Esophagus muscularis mucosa (tissue), 3 donors: ENCODE results near the gene GPX6.
"Not testable (repeated sequence)": the region's sequence is repeated elsewhere in the genome, so short reads cannot be mapped to it uniquely, and the experiment has no call there.

Experiments
- EP300 ChIP-seq: sonication (generic); formaldehyde crosslinking; IDR thresholded peaks from one replicate; pipeline ENCODE4 v1.6.1; 2017; ENCODE audit warnings: antibody characterized with exemption
- TF ChIP-seq, protein P1 (sequence below), 3 experiments: fragments of 200-600 bp in 2 of 3; fragments of 450-650 bp in 1 of 3; sonication (generic) in 2 of 3; IDR thresholded peaks; one replicate each; pipeline ENCODE4 v1.5.1; 2017 to 2019; ENCODE audit warnings: antibody characterized with exemption in 3 of 3, mild to moderate bottlenecking in 2 of 3, moderate library complexity in 1 of 3

DNA sequence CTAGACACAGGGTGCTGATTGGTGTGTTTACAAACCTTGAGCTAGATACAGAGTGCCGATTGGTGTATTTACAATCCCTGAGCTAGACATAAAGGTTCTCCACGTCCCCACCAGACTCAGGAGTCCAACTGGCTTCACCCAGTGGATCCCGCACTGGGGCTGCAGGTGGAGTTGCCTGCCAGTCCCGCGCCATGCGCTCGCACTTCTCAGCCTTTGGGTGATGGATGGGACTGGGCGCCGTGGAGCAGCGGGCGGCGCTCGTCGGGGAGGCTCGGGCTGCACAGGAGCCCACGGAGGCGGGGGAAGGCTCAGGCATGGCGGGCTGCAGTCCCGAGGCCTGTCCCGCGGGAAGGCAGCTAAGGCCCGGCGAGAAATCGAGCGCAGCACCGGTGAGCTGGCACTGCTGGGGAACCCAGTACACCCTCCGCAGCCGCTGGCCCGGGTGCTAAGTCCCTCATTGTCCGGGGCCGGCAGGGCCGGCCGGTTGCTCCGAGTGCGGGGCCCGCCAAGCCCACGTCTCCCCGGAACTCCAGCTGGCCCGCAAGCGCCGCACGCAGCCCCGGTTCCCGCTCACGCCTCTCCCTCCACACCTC is 46.3 kb downstream of the GPX6 start:
- TF ChIP-seq, protein P1, sequence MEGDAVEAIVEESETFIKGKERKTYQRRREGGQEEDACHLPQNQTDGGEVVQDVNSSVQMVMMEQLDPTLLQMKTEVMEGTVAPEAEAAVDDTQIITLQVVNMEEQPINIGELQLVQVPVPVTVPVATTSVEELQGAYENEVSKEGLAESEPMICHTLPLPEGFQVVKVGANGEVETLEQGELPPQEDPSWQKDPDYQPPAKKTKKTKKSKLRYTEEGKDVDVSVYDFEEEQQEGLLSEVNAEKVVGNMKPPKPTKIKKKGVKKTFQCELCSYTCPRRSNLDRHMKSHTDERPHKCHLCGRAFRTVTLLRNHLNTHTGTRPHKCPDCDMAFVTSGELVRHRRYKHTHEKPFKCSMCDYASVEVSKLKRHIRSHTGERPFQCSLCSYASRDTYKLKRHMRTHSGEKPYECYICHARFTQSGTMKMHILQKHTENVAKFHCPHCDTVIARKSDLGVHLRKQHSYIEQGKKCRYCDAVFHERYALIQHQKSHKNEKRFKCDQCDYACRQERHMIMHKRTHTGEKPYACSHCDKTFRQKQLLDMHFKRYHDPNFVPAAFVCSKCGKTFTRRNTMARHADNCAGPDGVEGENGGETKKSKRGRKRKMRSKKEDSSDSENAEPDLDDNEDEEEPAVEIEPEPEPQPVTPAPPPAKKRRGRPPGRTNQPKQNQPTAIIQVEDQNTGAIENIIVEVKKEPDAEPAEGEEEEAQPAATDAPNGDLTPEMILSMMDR (IDR thresholded peaks at IDR 0.05): not testable (repeated sequence)
- TF ChIP-seq EP300: not testable (repeated sequence)
